ENCODE data around the gene WDCP.
"Not testable (repeated sequence)": the region's sequence is repeated elsewhere in the genome, so short reads cannot be mapped to it uniquely, and the experiment has no call there.

WDCP gene

DNA sequence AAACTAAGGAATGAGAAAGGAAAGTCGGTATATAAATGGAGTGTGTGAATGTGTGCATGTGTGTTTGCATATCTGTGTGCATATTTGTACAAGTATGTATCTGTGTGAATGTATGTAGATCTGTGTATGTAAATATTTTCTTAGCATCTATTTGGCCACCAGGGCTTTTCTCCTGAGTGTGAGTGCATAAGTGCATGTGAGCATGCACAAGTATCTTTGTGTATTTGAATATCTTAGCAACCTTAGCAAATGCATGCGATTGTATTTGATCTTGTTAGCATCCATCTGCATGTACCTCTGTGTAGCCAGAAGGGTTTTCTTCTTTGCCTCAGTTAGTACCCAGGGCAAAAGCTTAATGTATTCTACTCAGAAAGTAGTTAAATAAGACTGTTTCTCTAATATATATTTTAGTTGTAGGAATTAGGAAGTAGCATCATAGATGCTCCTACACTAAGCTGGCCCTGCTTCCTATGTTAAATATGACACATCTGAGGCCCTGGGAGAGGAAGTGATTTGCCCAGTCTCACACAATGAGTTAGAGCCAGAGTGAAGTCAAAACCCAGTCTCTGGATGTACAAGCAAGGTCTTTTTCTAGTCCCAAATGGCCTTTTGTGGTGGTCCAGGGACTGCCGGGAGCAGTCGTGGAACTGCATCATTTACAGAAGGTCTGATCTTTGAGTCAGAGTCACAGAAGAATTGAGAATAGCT lies 11.5 kb upstream of the WDCP start:
- no peak for DNase-seq

DNA sequence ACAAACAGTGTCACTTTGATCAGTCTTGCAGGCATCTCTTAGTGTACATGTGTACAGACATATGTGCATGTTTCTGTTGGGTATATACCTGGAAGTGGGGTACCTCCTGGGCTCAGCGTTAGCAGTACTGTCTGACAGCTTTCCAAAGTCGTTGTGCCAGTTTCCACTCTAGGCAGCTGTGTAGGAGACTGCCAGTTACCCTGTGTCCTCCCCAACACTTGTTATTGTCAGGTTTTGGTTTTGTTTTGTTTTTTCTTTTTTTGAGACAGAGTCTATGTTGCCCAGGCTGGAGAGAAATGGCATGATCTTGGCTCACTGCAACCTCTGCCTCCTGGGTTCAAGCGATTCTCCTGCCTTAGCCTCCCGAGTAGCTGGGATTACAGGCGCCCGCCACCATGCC lies 8.6 kb upstream of the WDCP start:
- no peak for DNase-seq

DNA sequence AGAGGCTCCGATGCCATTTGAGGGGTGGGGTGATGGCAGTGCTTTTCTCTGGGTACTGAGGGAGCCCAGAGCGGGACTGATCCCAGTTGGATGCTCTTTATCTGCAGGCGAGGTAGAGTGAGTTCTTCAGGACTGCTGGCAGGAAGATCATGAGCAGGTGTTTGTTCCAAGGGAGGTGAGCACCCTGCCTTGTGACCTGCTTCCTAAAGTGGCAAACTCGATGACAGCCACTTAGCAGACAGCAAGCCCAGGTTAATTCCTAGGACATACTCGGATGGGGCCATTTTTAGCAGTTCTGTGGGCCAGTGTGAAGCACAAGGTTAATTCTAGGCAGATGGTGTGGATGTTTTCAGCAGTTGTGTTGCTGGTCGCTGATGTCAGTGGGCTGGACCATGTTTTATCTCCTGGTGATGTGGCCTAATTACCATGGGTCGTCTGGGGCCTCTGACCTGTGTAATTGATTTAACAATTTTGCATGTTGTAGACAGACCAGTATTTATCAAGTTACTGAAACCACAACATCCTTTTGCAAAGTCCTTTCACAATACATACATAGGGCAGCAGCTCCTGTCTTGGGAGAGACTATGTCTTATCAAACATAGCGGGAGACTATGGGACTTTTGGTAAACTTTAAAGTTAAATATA lies 7.3 kb upstream of the WDCP start:
- no peak for DNase-seq

DNA sequence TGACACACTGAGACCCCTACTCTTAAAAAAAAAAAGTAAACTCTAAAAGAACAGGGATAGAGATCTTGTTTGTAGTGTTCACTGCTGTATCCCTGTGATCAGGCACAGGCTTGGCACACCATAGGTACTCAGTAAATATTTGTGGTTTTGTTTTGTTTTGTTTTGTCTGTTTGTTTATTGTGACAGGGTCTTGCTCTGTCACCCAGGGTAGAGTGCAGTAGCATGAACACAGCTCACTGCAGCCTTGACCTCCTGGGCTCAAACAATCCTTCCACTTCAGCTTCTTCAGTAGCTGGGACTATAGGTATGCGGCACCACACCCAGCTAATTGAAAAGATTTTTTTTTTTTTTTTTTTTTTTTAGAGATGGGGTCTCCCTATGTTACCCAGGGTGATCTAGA lies 5.8 kb upstream of the WDCP start:
- DNase-seq, result no peak

DNA sequence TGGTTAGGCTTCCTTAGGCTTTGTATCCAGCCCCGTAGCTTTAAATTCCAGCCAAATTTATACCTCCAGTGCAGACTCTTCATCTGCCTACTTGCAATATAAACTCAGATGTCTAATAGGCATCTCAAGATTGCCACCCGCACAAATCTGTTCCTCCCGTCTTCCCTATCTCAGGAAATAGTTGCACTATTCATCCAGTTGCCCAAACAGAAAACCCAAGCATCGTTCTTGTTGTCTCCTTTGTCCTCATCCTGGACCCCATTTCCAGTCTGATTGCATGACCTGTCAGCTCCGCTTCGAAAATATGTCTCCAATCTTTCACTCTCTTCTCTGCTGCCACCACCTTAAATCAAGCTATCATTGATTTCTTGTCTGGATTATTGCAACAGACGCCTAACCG lies 4.6 kb upstream of the WDCP start:
- DNase-seq, result no peak

DNA sequence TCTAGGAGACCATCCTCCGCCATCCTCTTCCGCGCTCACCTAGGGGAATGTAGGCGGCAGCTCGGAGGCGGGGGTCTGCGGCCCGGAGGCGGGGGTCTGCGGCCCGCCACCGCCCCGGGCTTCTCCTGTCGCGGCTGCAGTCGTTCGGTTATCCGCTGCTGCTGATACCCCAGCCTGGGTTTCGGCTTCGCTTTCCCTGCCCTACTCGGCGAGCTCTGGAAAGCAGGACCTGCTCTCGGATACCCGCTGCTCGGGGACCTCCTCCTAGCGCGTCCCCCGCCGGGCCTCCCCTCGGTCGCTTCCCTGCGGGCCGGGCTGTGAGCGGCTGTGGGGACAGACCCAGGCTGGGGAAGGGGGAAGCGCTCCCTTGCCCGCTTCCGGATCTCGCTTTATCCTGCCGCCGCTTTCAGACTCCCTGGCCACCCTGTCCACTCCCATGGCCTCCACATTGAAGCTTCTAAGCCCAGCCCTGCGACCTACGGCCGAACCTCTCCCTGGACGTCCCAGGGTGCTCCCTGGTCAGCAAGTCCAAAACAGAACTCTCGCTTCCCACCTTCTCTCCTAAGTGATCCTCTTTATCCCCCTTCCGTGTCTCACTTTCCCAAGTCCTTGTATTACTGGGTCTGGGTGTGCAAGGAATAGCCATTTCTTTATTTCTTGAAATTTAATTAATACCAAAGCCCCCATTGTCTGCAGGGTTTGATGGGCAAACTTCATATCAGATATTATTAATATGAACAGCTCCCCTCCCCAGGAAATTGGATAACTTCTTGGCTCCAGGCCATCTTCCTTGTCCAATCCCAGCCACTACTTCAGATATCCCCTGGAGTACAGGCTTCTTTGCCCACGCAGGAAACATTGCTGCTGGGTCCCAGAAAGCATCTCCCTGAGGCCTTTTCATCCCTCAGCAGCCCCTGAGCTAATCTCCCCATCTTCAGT lies 3.1 kb upstream of the WDCP start:
- no peak for DNase-seq

DNA sequence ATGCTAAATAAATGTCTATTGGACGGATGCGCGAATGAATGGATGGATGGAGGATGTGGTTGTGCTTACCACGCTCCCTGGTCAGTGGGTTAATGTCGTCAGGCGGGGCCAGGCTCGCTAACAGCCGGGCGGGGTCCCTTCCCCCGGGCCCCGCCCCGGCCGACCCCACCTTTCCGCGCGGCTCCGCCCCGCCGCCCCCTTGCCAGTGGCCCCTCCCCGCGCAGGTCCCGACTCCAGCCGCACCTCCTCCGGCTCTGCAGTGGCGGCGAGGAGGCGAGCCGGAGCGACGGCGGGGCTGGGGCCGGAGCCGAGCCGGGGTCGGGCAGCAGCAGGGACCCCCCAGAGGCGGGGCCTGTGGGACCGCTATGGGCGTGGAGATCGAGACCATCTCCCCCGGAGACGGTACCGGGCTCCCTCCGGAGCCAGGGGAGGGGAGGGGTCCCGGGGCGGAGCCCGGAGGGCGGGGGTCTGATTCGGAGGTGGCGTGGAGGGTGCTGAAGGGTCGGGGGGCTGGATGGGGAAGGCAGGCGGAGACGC lies 2.4 kb upstream of the WDCP start, which contains the start of gene FKBP1B:
FKBP1B (plus strand) TSS at position 257 of the 537 bp plus-strand sequence; CDS start at position 366, 109 bp downstream.
- DNase-seq, result peak; percentile 25

DNA sequence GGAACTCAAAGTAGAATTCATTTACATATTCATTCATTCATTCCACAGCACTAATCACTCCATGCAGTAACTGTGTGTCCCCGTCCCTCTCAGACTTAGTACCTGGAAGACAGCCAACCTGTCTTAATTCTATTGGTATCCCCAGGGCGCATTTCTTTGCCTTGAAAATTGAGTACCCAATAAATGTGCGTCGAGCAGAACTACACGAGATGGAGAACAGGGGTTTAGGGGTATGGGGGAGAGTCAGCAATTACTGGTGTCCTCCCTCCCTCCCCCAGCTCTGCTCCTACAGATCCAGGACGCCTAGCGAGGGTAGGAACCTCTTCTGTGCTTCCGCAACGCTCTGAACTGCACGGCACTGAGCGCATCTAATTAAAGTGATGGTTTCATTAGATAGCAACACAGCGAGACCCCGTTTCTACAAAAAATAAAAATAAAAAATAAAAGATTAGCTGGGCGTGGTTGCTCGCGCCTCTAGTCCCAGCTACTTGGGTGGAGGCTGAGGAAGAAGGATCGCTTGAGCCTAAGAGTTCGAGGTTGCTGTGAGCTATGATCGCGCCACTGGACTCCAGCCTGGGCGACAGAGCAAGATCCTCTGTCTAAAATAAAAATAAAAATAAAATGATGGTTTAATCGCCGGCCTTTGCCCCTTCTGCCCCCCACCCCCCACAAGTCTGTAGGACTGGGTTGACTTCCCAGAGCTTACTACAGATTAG lies 1.7 kb upstream of the WDCP start:
- DNase-seq, result no peak

DNA sequence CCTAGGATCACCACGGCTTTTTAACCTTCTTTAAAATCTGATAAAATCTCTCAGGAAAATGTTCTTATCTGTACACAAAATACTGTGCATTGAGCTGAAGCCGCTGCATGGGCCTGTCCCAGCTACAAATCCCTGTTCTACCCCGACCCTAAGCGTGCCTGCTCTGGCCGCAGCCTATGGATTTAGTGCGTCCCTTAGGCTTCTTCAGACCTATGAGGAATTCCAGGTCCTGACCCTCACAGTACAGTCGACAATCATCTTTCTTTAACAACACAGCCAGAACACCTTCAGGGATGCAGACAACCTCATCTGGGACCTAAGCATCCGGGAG lies 477 bp upstream of the WDCP start:
- DNase-seq, result no peak

DNA sequence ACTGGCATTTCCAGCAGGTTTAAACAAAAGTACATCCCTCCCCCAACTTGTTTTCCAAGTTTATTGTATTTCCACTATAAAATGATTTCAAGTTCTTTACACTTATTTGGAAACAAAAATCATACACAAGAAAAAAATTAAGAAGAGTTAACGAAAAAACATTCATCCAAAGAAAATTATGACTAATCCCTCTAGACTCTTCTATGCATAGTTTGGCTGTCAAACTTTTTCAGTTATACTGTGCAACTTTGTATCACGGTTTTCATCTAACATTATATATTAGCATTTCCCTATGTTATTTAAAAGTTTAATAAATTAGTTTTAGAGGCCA lies 627 bp downstream of the WDCP start:
- peak; percentile 13 for DNase-seq

DNA sequence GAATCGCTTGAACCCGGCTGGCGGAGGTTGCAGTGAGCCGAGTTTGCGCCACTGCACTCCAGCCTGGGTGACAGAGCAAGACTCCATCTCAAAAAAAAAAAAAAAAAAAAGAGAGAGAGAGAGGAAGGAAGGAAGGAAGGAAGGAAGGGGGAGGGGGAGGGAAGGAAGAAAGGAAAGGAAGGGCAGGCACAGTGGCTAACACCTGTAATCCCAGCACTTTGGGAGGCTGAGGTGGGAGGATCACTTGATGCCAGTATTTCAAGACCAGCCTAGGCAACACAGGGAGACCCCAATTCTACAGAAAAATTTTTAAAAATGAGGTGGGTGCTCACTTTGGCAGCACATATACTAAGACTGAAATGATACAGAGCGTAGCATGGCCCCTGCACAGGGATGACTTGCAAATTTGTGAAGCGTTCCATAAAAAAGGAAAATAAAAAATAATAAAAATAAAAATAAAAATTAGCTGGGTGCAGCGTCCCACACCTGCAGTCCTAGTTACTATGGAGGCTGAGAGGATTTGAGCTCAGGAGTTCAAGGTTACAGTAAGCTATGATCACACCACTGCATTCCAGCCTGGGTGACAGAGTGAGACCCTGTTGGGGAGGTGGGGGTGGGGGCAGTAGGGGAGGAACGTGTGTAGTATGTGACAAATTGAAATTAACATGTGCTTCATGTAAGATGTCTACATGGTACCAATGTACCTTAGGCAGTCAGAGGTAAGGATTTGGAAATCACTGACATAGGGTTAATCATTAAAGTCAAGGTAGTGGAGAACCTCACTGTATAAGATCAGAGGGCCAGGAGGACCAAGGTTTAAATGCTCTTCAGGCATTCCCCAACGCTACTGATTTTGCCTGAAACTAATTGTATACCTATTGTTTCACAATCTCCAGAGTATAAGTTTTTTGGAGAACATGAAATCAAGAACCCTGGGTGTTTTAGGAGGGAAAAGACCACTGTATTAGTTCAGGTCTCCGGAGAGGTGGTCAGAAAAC lies 1.4 kb downstream of the WDCP start:
- DNase-seq, result no peak

DNA sequence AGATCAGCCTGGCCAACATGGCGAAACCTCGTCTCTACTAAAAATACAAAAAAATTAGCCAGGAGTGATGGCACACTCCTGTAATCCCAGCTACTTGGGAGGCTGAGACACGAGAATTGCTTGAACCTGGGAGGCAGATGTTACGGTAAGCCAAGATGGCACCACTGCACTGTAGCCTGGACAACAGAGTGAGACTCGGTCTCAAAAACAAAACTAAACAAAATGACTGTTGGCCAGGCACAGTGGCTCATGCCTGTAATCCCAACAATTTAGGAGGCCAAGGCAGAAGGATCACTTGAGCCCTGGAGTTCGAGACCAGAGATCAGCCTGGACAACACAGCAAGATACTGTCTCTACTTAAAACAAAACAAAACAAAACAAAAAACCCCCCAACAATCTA lies 4.1 kb downstream of the WDCP start:
- not testable (repeated sequence) for DNase-seq

DNA sequence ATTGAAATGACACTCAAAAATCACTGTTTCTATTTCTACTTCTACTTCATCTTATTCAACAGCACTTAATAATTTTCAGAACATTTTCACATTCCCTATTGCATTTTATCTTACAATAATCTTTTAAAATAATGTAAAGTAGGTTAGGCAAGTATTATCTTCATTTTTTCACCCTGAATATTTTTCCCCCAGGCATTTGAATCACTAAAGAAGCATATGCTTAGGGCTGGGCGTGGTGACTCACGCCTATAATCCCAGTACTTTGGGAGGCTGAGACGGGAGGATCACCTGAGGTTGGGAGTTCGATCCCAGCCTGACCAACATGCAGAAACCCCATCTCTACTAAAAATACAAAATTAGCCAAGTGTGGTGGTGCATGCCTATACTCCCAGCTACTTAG lies 6.7 kb downstream of the WDCP start:
- no peak for DNase-seq

DNA sequence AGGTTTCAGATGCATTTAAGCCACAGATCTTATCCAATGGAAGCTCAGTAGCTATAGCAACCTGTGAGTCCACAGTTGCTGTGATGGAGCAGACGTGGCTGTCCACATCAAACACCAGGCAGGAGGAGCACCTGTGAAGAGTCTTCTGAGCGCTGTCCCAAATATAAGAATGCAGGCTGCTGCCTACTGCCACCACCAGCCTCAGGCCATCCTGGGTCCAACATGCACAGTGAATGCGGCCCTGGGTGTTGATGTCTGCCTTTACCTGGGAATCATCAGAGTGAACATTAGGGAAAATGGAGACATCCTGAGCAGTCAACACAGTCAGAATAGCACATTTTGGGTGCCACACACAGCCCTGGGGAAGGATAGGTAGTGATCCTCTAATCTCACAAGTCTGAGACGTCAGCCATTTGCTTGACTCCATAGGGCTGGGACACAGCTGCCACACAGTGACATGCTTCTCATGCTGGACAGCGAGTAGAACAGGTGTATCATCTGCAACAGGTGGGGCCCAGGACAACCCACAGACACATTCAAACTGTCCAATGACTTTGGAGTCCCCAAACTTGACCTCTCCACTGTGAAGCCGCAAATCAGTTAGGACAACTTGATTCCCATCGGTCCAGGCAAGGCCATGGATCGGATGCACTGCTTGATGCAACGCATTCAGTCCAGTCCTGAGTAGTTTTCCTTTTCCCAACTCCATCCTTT lies 8.2 kb downstream of the WDCP start:
- DNase-seq, result no peak

DNA sequence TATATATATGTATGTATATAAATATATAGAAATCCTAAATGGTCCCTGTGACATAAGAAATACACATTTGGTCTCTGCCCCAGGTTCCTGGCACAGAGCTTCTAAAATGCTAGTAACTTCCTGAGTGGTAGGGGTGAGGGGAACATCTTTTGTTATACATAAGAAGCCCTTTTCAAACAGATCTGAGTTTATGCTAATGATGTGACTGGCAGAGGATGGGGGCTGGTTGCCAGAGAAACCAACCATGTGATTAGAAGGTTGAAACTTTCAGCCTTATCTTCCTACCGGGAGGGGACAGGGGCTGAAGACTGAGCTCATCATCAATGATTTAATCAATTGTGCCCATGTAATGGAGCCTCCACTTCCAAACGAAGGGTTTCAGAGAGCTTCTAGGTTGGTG lies 21.0 kb downstream of the WDCP start:
- no peak for DNase-seq

DNA sequence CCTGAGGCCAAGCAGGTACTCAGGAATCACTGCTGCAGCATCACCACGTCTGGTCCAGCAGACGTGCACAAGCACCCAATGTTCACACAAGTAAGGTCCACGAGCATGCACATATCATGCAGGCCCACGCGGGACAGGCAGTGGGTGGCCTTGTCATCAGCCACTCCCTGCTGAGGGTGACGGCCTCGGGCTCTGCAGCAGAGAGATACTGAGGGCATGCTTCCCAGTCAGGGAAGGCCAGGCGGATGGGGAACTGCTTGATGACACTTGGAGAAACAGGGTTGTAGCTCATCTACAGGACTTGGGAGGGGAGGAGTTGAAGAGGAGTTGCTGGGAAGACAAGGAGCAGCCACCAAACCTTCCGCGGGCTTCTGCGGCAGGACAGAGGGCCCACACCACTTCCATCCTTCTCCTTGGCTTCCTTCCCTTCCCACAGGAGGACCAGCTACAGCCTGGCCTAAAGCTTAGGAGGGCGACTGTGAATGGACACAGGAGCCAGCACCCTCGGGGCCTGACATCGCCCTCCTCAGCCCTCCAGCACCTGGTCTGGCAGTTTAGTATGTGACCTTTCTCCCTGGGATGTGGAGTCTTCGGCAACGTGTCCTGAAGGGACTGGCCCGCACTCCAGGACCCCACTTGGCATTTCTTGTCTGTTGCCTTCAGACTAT lies 22.1 kb downstream of the WDCP start:
- no peak for DNase-seq

DNA sequence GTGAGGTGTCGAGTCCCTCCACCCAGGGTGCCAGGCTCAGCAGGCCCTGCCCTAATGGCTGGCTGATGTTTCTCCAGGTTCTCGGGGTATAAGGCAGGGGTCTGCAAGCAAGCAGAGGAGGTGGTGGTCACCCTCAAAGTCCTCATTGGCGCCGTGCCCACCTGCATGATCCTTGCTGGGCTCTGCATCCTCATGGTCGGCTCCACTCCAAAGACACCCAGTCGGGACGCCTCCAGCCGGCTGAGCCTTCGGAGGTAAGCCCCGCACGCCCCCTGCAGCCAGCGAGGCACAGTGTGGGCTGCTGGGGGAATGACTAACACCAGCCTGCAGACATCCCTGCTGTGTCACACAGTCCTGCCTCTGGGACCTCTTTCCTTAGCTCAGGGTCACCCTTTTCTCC lies 23.2 kb downstream of the WDCP start:
- DNase-seq, result peak; percentile 54

DNA sequence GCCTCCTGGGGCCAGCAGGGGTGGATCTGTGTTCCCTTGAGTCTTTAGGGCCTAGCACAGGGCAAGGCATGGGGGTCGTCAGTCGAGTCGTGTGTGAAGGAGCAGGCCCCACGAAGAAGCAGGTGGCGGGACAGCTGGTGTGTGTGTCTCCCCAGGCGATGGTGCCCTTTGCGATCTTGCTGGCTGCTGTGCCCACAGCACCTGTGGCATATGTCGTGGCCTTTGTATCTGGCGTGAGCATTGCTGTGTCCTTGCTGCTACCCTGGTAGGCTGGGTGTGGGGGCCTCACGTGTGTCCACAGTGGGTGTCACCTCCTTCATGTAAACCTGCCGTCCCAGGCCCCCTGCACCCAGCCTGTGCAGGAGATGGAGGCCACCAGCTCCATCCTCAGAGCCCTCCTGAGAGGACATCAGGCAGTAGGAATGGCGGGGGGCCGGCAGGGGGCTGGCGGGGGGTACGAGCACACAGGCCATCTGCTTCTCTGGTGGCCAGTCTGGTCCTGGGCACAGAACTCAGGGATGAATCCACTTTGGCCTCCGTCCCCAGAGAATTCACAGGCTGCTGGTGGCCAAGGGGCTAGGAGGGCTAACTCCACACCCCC lies 24.1 kb downstream of the WDCP start:
- DNase-seq, result no peak

DNA sequence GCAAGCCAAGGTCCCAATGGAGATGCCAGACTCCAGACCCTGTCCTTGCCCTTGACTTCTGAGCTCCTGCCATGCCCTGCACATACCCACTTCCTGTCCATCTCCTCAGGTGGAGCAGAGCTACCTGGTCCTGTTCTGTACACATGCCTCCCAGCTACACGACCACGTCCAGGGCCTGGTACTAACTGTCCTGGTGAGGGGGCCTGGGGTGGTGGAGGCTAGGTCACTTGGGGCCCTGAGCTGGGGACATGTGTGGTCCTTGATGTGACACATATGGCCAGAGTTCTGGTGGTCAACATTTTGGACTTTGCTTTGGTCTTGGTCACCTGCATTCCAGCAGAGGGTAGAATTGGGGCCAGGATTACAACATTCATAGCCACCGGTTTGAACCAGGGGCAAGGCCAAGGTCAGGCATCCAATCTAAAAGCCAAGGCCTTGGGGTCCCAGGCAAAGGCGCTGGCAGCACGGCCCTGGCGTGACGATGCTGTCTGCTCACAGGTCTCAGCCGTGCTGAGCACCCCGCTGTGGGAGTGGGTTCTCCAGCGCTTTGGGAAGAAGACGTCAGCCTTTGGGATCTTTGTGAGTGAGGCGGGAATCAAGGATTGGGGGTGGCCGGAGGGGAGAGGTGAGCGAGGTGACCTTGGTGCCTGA lies 24.7 kb downstream of the WDCP start:
- no peak for DNase-seq

Measured in HCEC 1CT (cell line).